MM.1S (cell line): Measurements from ENCODE around the gene RAI1.

Experiments
- DNase-seq: peaks from one replicate; pipeline ENCODE4 v3.0.0-alpha.2; 2015
- H2AFZ ChIP-seq: fragments of 300-600 bp; sonication (generic); 2 replicates; pipeline ENCODE4 v1.6.0; 2016; ENCODE audit warnings: antibody characterized with exemption, low read length
- H3F3A ChIP-seq: fragments of 300-600 bp; sonication (generic); 2 replicates; pipeline ENCODE4 v1.6.1; 2016; ENCODE audit warnings: mild to moderate bottlenecking, antibody characterized with exemption, low read length, moderate library complexity, mixed read lengths; ENCODE audit not compliant: insufficient read depth
- H3K27ac ChIP-seq: fragments of 300-600 bp; sonication (generic); 2 replicates; pipeline ENCODE4 v1.5.1; 2016; ENCODE audit warnings: mild to moderate bottlenecking, low read length
- H3K27me3 ChIP-seq: fragments of 300-600 bp; sonication (generic); replicated peaks from 2 replicates; pipeline ENCODE4 v1.6.0; 2016; ENCODE audit warnings: low read length; ENCODE audit not compliant: insufficient read depth
- H3K36me3 ChIP-seq: fragments of 300-600 bp; sonication (generic); replicated peaks from 2 replicates; pipeline ENCODE4 v1.6.1; 2016; ENCODE audit warnings: mild to moderate bottlenecking, low read length, mixed read lengths; ENCODE audit not compliant: insufficient read depth
- H3K4me1 ChIP-seq: fragments of 300-600 bp; sonication (generic); 2 replicates; pipeline ENCODE4 v1.6.1; 2016; ENCODE audit warnings: low read length, mixed read lengths
- H3K4me2 ChIP-seq: fragments of 300-600 bp; sonication (generic); 2 replicates; pipeline ENCODE4 v1.6.0; 2016; ENCODE audit warnings: low read depth, low read length
- H3K4me3 ChIP-seq: fragments of 300-600 bp; sonication (generic); 2 replicates; pipeline ENCODE4 v1.5.1; 2016; ENCODE audit warnings: low read length, mixed read lengths
- H3K79me2 ChIP-seq: fragments of 300-600 bp; sonication (generic); 2 replicates; pipeline ENCODE4 v1.6.1; 2016; ENCODE audit warnings: mixed run types, low read length, mixed read lengths
- H3K9ac ChIP-seq: fragments of 300-600 bp; sonication (generic); 2 replicates; pipeline ENCODE4 v1.6.1; 2016; ENCODE audit warnings: low read length, mixed read lengths
- H3K9me2 ChIP-seq: fragments of 300-600 bp; sonication (generic); replicated peaks from 2 replicates; pipeline ENCODE4 v1.6.1; 2016; ENCODE audit warnings: mild to moderate bottlenecking, low read length, mixed read lengths; ENCODE audit not compliant: insufficient read depth
- H3K9me3 ChIP-seq: fragments of 300-600 bp; sonication (generic); replicated peaks from 2 replicates; pipeline ENCODE4 v1.6.1; 2016; ENCODE audit warnings: mild to moderate bottlenecking, low read length, mixed read lengths; ENCODE audit not compliant: insufficient read depth
- H4K20me1 ChIP-seq: fragments of 300-600 bp; sonication (generic); 2 replicates; pipeline ENCODE4 v1.6.1; 2016; ENCODE audit warnings: mild to moderate bottlenecking, low read length, moderate library complexity, mixed read lengths; ENCODE audit not compliant: insufficient read depth
- EZH2 ChIP-seq: fragments of 300-600 bp; sonication (generic); optimal IDR thresholded peaks from 2 replicates; pipeline ENCODE3; 2017; ENCODE audit warnings: low read depth, mild to moderate bottlenecking, antibody characterized with exemption, low read length, mixed read lengths
- EZH2phosphoT487 ChIP-seq: fragments of 300-600 bp; sonication (generic); IDR thresholded peaks from 2 replicates; pipeline ENCODE4 v1.6.1; 2018; ENCODE audit warnings: antibody characterized with exemption, low read length
- TF ChIP-seq, protein P1 (sequence below): fragments of 300-600 bp; sonication (generic); IDR thresholded peaks from 2 replicates; pipeline ENCODE4 v1.5.1; 2016; ENCODE audit warnings: antibody characterized with exemption, low read length, mixed read lengths

Gene RAI1

DNA sequence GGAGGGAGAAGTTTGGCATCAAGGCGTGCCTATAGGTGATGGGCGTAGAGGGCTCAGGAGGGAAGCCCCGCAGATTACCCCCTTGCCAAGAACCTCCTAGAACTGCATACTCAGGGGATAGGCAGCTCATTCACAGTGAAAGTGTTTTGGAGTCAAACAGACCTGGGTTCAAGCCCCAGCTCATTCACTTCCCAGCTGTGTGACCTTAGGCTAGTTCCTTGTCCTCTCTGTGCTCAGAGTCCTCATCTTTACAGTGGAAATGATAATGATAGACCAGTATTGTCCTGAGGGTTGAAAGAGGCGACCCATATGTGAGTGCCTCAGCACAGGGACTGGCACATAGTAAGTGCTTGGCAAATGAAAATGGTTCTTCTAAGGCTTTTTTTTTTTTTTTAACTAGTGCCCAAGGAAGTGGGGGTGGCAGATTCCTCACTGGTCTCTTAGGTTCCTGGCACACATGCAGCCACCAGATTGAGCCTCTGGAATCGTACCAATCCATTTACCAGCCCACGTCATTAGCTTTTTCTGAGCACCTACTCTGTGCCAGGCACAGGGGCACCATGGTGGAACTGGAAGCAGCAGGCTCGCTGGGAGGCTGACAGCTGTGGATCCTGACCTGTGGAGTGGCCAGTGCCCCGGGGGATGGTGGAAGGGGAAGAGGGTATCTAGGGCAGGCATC is 79.8 kb downstream of the RAI1 start:
- peaks cover 13% of the 10 kb centered on the region; the same call in 1 of the 2 replicates for H3K79me2 ChIP-seq
- no peaks in the 10 kb centered on the region for H3F3A ChIP-seq
- no peak for DNase-seq
- H4K20me1 ChIP-seq: no peaks in the 10 kb centered on the region
- H3K9me3 ChIP-seq: no peaks in the 10 kb centered on the region
- no peak overlapping the region for H3K4me2 ChIP-seq
- H3K4me3 ChIP-seq: no peak overlapping the region
- no peaks in the 10 kb centered on the region for H3K4me1 ChIP-seq
- H3K36me3 ChIP-seq: no peaks in the 10 kb centered on the region
- H3K9ac ChIP-seq: no peak overlapping the region
- no peaks in the 10 kb centered on the region for H3K27me3 ChIP-seq
- no peak overlapping the region for H2AFZ ChIP-seq
- no peak overlapping the region for H3K27ac ChIP-seq
- H3K9me2 ChIP-seq: no peaks in the 10 kb centered on the region
- TF ChIP-seq EZH2phosphoT487: no peak
- TF ChIP-seq EZH2: no peak
- TF ChIP-seq, protein P1, sequence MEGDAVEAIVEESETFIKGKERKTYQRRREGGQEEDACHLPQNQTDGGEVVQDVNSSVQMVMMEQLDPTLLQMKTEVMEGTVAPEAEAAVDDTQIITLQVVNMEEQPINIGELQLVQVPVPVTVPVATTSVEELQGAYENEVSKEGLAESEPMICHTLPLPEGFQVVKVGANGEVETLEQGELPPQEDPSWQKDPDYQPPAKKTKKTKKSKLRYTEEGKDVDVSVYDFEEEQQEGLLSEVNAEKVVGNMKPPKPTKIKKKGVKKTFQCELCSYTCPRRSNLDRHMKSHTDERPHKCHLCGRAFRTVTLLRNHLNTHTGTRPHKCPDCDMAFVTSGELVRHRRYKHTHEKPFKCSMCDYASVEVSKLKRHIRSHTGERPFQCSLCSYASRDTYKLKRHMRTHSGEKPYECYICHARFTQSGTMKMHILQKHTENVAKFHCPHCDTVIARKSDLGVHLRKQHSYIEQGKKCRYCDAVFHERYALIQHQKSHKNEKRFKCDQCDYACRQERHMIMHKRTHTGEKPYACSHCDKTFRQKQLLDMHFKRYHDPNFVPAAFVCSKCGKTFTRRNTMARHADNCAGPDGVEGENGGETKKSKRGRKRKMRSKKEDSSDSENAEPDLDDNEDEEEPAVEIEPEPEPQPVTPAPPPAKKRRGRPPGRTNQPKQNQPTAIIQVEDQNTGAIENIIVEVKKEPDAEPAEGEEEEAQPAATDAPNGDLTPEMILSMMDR: no peak

- H3K36me3 ChIP-seq: no peaks in the 10 kb centered on the region
- no peak overlapping the region for H3K4me2 ChIP-seq
- H3K27ac ChIP-seq: no peak overlapping the region
- no peak overlapping the region for H3K4me3 ChIP-seq
- no peak overlapping the region for H2AFZ ChIP-seq
- TF ChIP-seq EZH2: no peak
- TF ChIP-seq, protein P1: no peak
- TF ChIP-seq EZH2phosphoT487: no peak
- DNase-seq: no peak
- H3K9ac ChIP-seq: no peak overlapping the region
- H3K79me2 ChIP-seq: peaks cover 16% of the 10 kb centered on the region; the same call in 1 of the 2 replicates
- no peaks in the 10 kb centered on the region for H3F3A ChIP-seq
- H4K20me1 ChIP-seq: no peaks in the 10 kb centered on the region
- no peaks in the 10 kb centered on the region for H3K9me3 ChIP-seq
- H3K9me2 ChIP-seq: no peaks in the 10 kb centered on the region
- H3K27me3 ChIP-seq: no peaks in the 10 kb centered on the region
- no peaks in the 10 kb centered on the region for H3K4me1 ChIP-seq
Measured at GRCh38 chr17:17761894-17762743, 80.9 kb downstream of the RAI1 start.

- Histone ChIP-seq H3K4me2 (no peak overlapping the region), H3K27ac (no peak overlapping the region), H3K9ac (no peak overlapping the region), H2AFZ (no peak overlapping the region), H3K9me2 (no peaks in the 10 kb centered on the region), H3K4me1 (no peaks in the 10 kb centered on the region), H3K9me3 (no peaks in the 10 kb centered on the region), H3K36me3 (no peaks in the 10 kb centered on the region), H3F3A (no peaks in the 10 kb centered on the region), H3K4me3 (no peak overlapping the region), H3K79me2 (peaks cover 19% of the 10 kb centered on the region), H3K27me3 (no peaks in the 10 kb centered on the region), H4K20me1 (no peaks in the 10 kb centered on the region)
- TF ChIP-seq EZH2phosphoT487 (no peak), EZH2 (no peak)
- TF ChIP-seq, protein P1: no peak
- no peak for DNase-seq
Measured at GRCh38 chr17:17762744-17763105, 81.5 kb downstream of the RAI1 start.
